ENCODE results near the gene SUPT6H. TPM values are rescaled to one million over a fixed set of nuclear protein-coding genes. Genes with fewer than 3 reads are reported as not detected.

The SUPT6H gene
- polyA plus RNA-seq, 1 of the 3 experiments (the other 2 are of a cell fraction): 26.9 TPM

GRCh38 chr17:28613931-28614381 lies 48.0 kb upstream of the SUPT6H start, which contains the start of gene RSKR:
TSS of gene RSKR (minus strand) at chr17:28614185. CDS start at chr17:28614161, 24 bp downstream.
- Histone ChIP-seq H3K4me3 (ENCODE audit: low read depth in 2 of 2, low read length in 1 of 2) (no peak within 1 kb of the TSS), H3K27ac (ENCODE audit: low read depth in 2 of 2, low read length in 1 of 2) (no peak within 1 kb of the TSS), H3K79me2 (ENCODE audit: insufficient read depth) (no peaks in the 10 kb centered on the region), H3K9ac (no peak within 1 kb of the TSS), H3K27me3 (ENCODE audit: insufficient read depth) (no peaks in the 10 kb centered on the region), H2AFZ (ENCODE audit: low read depth) (no peak within 1 kb of the TSS), H3K4me1 (ENCODE audit: control insufficient read depth in 1 of 2, insufficient read depth in 2 of 2, low read depth in 1 of 2, low read length in 1 of 2) (no peaks in the 10 kb centered on the region), H3K9me3 (no peaks in the 10 kb centered on the region), H3K9me2 (no peaks in the 10 kb centered on the region), H3K4me2 (no peak within 1 kb of the TSS), H3F3A (replicated peaks; ENCODE audit: insufficient read depth) (peaks cover 6% of the 10 kb centered on the region), H3K36me3 (replicated peaks in 1 of 2; ENCODE audit: control insufficient read depth in 1 of 2, insufficient read depth in 2 of 2, low read length in 1 of 2) (peaks cover 37 to 68% of the 10 kb centered on the region in 2 experiments), H4K20me1 (ENCODE audit: insufficient read depth) (no peaks in the 10 kb centered on the region)
- DNase-seq: no peak
- CTCF ChIA-PET: interaction anchor here (1.0 to 4.9 kb wide), 15 partner anchors 8 to 141 kb away, joined by 3 to 60 read pairs (median 9); partner anchors contain the start of genes BLTP2 and PIGS
- no peak for TF ChIP-seq NRF1 (IDR thresholded peaks at IDR 0.05; ENCODE audit: low read depth, low read length)
- TF ChIP-seq RCOR1 (IDR thresholded peaks at IDR 0.05; ENCODE audit: low read length): no peak
- TF ChIP-seq PBX3 (IDR thresholded peaks at IDR 0.05): no peak
- TF ChIP-seq MXI1 (IDR thresholded peaks at IDR 0.05; ENCODE audit: low read depth, low read length): no peak
- no peak for TF ChIP-seq SMC3 (IDR thresholded peaks at IDR 0.05; ENCODE audit: low read depth, low read length)
- 98% methylated on average over 5 of the region's 5 CpGs for WGBS (ENCODE audit: low lambda C conversion rate)
- POLR2A ChIA-PET: no interaction called here

- Histone ChIP-seq H4K20me1 (ENCODE audit: insufficient read depth) (no peaks in the 10 kb centered on the region), H3K4me3 (ENCODE audit: low read depth in 2 of 2, low read length in 1 of 2) (no peak overlapping the region), H3K27me3 (ENCODE audit: insufficient read depth) (no peaks in the 10 kb centered on the region), H3K4me1 (ENCODE audit: control insufficient read depth in 1 of 2, insufficient read depth in 2 of 2, low read depth in 1 of 2, low read length in 1 of 2) (no peaks in the 10 kb centered on the region), H3K79me2 (ENCODE audit: insufficient read depth) (no peaks in the 10 kb centered on the region), H2AFZ (ENCODE audit: low read depth) (no peak overlapping the region), H3K27ac (ENCODE audit: low read depth in 2 of 2, low read length in 1 of 2) (no peak overlapping the region), H3K9ac (no peak overlapping the region), H3K9me2 (no peaks in the 10 kb centered on the region), H3K9me3 (no peaks in the 10 kb centered on the region), H3K4me2 (no peak overlapping the region), H3F3A (replicated peaks; ENCODE audit: insufficient read depth) (peaks cover 6% of the 10 kb centered on the region), H3K36me3 (replicated peaks in 1 of 2; ENCODE audit: control insufficient read depth in 1 of 2, insufficient read depth in 2 of 2, low read length in 1 of 2) (peaks cover 51 to 83% of the 10 kb centered on the region in 2 experiments)
- 91% methylated on average over 3 of the region's 4 CpGs for WGBS (ENCODE audit: low lambda C conversion rate)
- POLR2A ChIA-PET: interaction anchor here (1.6 kb wide), 1 partner anchor 16 kb away, joined by 3 read pairs; no protein-coding TSS in a partner anchor
- TF ChIP-seq EZH2phosphoT487 (IDR thresholded peaks at IDR 0.05; ENCODE audit: borderline replicate concordance, low read depth) (no peak), NRF1 (IDR thresholded peaks at IDR 0.05; ENCODE audit: low read depth, low read length) (no peak), POLR2AphosphoS5 (IDR thresholded peaks at IDR 0.05; ENCODE audit: low read depth, low read length) (no peak), CTCF (IDR thresholded peaks at IDR 0.05) (no peak), RAD21 (IDR thresholded peaks at IDR 0.05; ENCODE audit: low read length) (no peak)
- no peak for DNase-seq
- CTCF ChIA-PET: interaction anchor here (1.0 to 2.6 kb wide), 3 partner anchors 29 to 120 kb away, joined by 4 to 10 read pairs (median 6); partner anchors contain the start of gene BLTP2
Measured at GRCh38 chr17:28615260-28615940, 46.6 kb upstream of the SUPT6H start.
